Activated CD4-positive, alpha-beta memory T cell treated with anti-CD3 and anti-CD28 coated beads, Interleukin-2, amount 10 ng/mL, durations not matched to agents 7 days and 5 days (primary cell): ENCODE data around the gene MTM1. TPM values are rescaled to one million over a fixed set of nuclear protein-coding genes. Genes with fewer than 3 reads are reported as not detected.
A peak's percentile ranks its signal among the peaks of the same experiment; 100 is the strongest.

Source experiments
- CTCF ChIA-PET: fragments of 350-600 bp; sonication (Branson Sonifier 250); formaldehyde crosslinking; loops from one replicate; lab custom pipeline; 2021; ENCODE audit warnings: antibody characterized with exemption, inconsistent platforms; lab: Charles Lee
- POLR2A ChIA-PET: fragments of 350-600 bp; sonication (Branson Sonifier 250); formaldehyde crosslinking; loops from one replicate; lab custom pipeline; 2021; ENCODE audit warnings: antibody characterized with exemption; lab: Charles Lee
- DNase-seq: peaks from one replicate; pipeline ENCODE4 v3.0.0-alpha.2; 2020
- H3K27ac Mint-ChIP-seq: one replicate; pipeline ENCODE4 v1.8.0; 2021; ENCODE audit warnings: mild to moderate bottlenecking, mixed read lengths
- H3K27me3 Mint-ChIP-seq: one replicate; pipeline ENCODE4 v1.8.0; 2021; ENCODE audit warnings: mixed read lengths
- H3K36me3 Mint-ChIP-seq: one replicate; pipeline ENCODE4 v1.8.0; 2021; ENCODE audit warnings: low read depth, mixed read lengths
- H3K4me1 Mint-ChIP-seq: one replicate; pipeline ENCODE4 v1.8.0; 2021; ENCODE audit warnings: mixed read lengths
- H3K4me3 Mint-ChIP-seq: one replicate; pipeline ENCODE4 v1.8.0; 2021; ENCODE audit warnings: mild to moderate bottlenecking, mixed read lengths
- H3K9me3 Mint-ChIP-seq: one replicate; pipeline ENCODE4 v1.8.0; 2021; ENCODE audit warnings: mixed read lengths
- total RNA-seq, 2 experiments: library from RNA; stranded (reverse); gene quantifications; one replicate each; pipeline ENCODE4 v1.2.3, GENCODE V29; 2021

Gene MTM1
- total RNA-seq, 2 experiments from 2014 or later: 36.3 to 36.5 TPM

DNA sequence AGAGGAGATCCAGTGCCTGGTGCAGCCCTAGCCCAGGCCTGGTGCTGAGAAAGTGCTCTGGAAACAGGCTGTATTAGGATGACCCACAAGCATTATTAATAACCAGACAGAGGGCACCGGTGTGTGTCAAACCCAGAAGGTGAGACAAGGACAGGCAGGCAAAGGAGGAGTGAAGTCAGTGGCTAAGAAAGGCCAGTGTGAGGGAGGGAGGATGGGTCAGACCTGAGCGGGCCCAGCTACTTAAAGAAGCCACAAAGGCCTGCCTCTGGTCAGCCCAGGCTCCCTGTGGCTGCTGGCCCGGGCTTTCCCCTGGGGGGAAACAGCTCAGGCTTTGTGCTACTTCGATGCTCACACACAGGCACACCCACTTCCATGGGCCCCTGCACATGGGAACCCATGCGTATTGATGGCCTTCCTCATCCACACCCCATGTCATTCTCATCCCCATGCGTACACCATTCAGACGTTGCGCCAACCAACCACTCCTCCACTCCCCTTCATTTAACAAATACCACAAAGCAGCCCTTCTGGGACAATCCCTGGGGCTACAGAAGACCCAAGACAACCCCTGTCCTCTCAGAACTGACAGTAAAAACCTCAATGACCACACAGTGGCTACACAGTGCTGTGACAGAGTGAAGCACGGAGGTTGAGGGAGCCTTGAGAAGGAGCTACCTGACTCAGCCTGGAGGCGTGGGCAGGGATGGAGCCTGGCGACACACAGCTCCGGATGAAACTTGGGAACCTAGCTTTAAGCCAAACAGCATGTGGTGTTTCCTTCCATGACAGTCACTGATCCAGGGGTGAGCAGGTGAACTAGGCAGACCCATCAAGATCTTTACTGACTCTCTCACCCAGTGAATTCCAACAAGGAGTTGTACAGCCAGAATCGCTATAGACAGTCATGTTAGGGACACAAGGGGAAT is 24.9 kb upstream of the MTM1 start:
- Mint-ChIP-seq H3K27ac (no peak overlapping the region), H3K9me3 (no peaks in the 10 kb centered on the region), H3K36me3 (no peaks in the 10 kb centered on the region), H3K4me3 (no peak overlapping the region), H3K27me3 (no peaks in the 10 kb centered on the region), H3K4me1 (peaks cover 20% of the 10 kb centered on the region)
- no peak for DNase-seq
- ChIA-PET CTCF (interaction anchor here (1.0 kb wide), 1 partner anchor 17 kb away, joined by 3 read pairs; no protein-coding TSS in a partner anchor), POLR2A (no interaction called here)

DNA sequence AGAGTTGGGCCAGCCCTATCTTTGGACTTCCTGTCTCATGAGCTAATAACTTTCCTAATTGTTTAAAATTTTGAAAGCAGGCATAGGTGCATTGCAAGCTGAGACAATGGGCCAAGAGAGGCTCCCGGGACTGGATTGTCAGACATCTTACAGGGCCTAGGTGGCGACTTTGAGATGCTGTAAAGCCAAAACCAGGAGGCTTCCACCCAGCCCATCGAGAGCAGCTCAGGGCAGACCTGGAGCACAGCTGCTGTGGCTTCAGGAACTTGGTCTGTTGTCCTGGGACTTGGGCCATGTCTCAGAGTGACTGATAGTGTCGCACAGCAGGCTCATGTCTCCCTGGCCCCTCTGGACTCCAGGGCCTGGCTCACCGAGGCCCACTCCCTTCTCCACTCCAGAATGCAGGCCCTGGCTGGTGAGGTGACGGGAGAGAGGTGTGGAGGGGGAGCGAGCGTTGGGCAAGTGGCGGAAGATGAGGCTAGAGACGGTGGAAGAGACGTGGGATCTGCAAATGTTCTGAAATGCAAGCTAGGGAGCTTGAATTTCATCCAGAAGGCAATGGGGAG is 24.1 kb upstream of the MTM1 start:
- H3K27me3 Mint-ChIP-seq: no peaks in the 10 kb centered on the region
- no peaks in the 10 kb centered on the region for H3K36me3 Mint-ChIP-seq
- H3K4me3 Mint-ChIP-seq: no peak overlapping the region
- no peak overlapping the region for H3K27ac Mint-ChIP-seq
- POLR2A ChIA-PET: interaction anchor here (5.2 kb wide), 1 partner anchor 25 kb away, joined by 43 read pairs; the partner anchor contains the start of gene MTM1
- no peaks in the 10 kb centered on the region for H3K9me3 Mint-ChIP-seq
- CTCF ChIA-PET: interaction anchor here (1.0 kb wide), 2 partner anchors 16 to 29 kb away, joined by 3 to 4 read pairs; no protein-coding TSS in a partner anchor
- peak; percentile 19 for DNase-seq
- H3K4me1 Mint-ChIP-seq: peaks cover 28% of the 10 kb centered on the region

DNA sequence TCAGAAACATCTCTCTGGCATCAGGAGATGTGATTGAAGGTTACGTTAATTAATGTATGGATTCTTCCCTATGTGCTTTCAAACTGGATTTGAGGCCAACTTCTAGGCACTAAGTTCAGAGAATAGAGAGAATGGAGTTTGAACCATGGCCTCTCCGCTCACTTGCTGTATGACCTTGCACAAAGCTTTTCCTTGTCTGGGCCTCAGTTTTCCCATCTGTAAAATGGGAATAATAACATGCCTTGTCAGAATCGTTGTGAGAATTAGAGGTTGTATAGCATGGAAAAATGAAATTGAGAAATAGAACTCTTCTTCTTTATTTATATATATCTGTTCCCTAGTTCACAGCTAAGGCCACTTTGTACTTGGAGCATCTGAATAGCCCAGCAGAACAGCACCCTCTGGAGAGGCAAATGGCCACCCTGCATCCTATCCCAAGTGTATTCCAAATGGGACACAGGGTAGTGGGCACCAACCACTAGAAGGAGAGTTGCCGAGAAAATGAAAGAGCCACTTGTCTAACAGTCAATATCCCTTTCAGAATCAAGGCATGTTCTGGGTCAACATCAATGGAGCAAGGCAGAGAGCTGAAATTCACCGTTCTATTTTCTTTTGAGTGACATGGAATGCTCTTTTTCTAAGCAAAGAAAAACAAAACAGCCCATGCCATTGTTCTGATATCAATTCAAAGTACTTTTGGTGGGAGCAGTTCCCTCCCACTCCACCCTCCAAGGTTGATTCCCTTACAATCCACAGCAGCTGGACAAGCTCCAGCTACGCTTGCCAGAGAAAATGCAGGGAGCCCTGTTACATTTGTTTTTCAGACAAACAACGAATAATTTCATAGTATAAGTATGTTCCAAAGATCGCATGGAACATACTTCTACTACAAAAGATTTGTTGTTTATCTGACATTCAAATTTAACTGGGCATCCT is 23.3 kb upstream of the MTM1 start:
- Mint-ChIP-seq H3K9me3 (no peaks in the 10 kb centered on the region), H3K27me3 (no peaks in the 10 kb centered on the region), H3K4me3 (no peak overlapping the region), H3K27ac (no peak overlapping the region), H3K4me1 (peaks cover 29% of the 10 kb centered on the region), H3K36me3 (no peaks in the 10 kb centered on the region)
- DNase-seq: no peak
- CTCF ChIA-PET: interaction anchor here (1.0 to 1.8 kb wide), 3 partner anchors 28 to 180 kb away, joined by 3 to 4 read pairs (median 4); no protein-coding TSS in a partner anchor
- POLR2A ChIA-PET: interaction anchor here (5.2 kb wide), 1 partner anchor 24 kb away, joined by 43 read pairs; the partner anchor contains the start of gene MTM1

DNA sequence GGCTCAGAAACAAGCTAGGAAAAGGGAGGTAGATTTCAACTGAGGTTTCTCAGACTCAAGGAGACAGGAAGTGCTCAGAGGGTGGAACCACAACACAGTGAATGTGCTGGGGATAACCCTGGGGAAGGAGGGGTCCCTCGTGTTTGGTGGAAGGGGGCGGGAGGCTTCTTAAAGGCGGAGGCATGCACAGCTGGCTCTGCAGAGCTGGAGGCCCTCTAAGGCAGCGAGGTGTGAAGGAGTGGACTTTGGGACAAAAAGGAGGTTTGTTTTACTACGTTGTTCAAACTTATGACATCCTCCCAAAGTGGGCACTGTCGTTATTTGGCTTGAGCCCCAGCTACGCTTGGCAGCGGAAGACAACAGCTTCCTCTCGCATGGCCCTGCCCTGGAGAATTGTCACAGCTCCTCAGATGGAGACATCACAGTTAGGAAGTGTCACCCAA is 21.7 kb upstream of the MTM1 start:
- ChIA-PET POLR2A (interaction anchor here (1.7 to 5.2 kb wide), 3 partner anchors 23 to 28 kb away, joined by 8 to 43 read pairs (median 12); partner anchors contain the start of gene MTM1), CTCF (interaction anchor here (1.1 to 1.8 kb wide), 3 partner anchors 21 to 181 kb away, joined by 3 to 4 read pairs (median 3); partner anchors contain the start of gene MTM1)
- Mint-ChIP-seq H3K9me3 (no peaks in the 10 kb centered on the region), H3K27me3 (no peaks in the 10 kb centered on the region), H3K36me3 (no peaks in the 10 kb centered on the region), H3K4me3 (peak overlapping the region; percentile 54), H3K27ac (peak overlapping the region; percentile 59), H3K4me1 (peaks cover 29% of the 10 kb centered on the region)
- DNase-seq: peak; percentile 38

DNA sequence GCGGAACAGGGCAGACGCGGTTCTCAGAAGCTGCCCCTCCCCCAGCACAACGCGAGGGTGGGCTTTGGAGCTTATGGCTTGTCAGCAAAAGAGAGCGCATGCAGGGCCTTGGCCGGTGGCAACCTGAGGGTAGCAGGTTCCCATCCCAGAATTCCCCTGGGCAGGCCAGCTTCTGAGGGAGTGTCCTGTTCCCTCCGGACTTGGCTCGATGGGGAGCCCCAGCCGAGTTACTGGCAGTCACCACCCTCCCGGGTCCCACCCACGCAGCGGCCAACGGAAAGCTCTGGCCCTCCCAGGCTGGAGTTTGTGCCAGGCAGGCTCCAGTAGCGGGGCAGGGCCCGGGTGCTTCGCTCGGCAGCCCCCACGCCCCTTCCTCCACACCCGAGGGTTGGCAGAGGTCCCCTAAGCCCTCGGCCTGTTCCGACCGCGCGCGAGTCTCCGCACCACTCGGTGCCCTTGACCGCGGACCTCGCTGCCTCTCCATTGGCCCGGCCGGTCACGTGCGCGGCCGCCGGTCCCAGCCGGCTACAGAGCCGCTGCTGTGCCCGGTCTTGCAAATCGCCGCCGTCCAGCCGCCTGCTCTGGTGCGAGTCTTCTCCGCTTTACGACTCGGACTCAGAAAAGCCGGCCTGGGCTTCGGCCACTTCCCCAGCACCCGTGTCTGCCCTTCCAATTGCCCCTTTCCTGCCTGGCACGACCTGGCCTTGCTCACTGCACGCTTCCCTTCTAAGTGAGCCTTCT is 20.9 kb upstream of the MTM1 start:
- H3K4me3 Mint-ChIP-seq: peak overlapping the region; percentile 54

DNA sequence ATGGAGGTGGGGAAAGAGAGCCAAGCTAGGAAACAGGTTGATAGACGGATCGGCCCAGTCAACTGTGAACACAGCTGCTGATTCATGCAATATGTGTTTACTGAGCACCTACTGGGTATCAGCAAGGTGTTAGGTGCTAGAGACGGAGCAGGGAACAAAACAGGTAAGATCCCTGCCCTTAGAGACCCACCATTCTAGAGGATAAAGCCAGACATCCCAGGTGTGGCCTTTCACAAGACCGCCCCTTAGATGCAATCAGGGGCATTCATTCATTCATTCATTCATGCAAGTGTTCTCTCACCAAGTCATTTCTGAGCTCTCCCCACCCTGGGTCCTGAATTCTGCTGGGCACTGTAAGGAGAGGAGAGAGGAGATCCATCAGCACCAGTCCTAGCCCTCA is 20.2 kb upstream of the MTM1 start:
- Mint-ChIP-seq H3K9me3 (no peaks in the 10 kb centered on the region), H3K4me3 (no peak overlapping the region), H3K36me3 (no peaks in the 10 kb centered on the region), H3K4me1 (peaks cover 29% of the 10 kb centered on the region), H3K27me3 (no peaks in the 10 kb centered on the region), H3K27ac (peak overlapping the region; percentile 64)
- ChIA-PET CTCF (no interaction called here), POLR2A (interaction anchor here (2.2 to 5.2 kb wide), 2 partner anchors 21 to 24 kb away, joined by 12 to 43 read pairs; partner anchors contain the start of gene MTM1)
- DNase-seq: no peak

More for the DNA sequence above, 20.9 kb upstream of the MTM1 start:
- H3K36me3 Mint-ChIP-seq: no peaks in the 10 kb centered on the region
- no peaks in the 10 kb centered on the region for H3K9me3 Mint-ChIP-seq
- POLR2A ChIA-PET: interaction anchor here (1.7 to 5.2 kb wide), 3 partner anchors 22 to 27 kb away, joined by 8 to 43 read pairs (median 12); partner anchors contain the start of gene MTM1
- no peaks in the 10 kb centered on the region for H3K27me3 Mint-ChIP-seq
- peak overlapping the region; percentile 64 for H3K27ac Mint-ChIP-seq
- peak; percentile 19 for DNase-seq
- H3K4me1 Mint-ChIP-seq: peaks cover 29% of the 10 kb centered on the region
- CTCF ChIA-PET: interaction anchor here (0.6 to 1.4 kb wide), 2 partner anchors 40 to 41 kb away, joined by 3 read pairs; no protein-coding TSS in a partner anchor

DNA sequence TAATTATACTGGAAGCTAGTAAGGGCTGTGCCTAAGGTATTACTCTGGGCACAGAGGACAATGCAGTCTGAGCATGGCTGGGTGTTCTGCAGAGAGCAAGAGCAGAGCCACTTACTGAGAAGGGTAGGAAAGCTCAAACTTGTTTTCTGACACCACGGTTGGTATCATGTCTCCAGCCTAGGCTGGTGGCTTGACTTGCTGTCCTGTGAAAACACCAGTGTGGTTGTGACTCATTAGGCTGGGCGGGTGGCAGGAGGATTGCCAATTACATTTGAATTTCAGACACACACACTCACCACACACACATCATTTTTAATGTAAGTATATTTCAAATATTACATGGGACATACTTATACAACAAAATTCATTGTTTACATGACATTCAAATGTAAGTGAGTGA is 19.7 kb upstream of the MTM1 start:
- Mint-ChIP-seq H3K27ac (no peak overlapping the region), H3K4me3 (no peak overlapping the region), H3K36me3 (no peaks in the 10 kb centered on the region), H3K4me1 (peaks cover 29% of the 10 kb centered on the region), H3K27me3 (no peaks in the 10 kb centered on the region), H3K9me3 (no peaks in the 10 kb centered on the region)
- POLR2A ChIA-PET: interaction anchor here (5.2 kb wide), 1 partner anchor 21 kb away, joined by 43 read pairs; the partner anchor contains the start of gene MTM1
- CTCF ChIA-PET: no interaction called here
- DNase-seq: peak; percentile 24

DNA sequence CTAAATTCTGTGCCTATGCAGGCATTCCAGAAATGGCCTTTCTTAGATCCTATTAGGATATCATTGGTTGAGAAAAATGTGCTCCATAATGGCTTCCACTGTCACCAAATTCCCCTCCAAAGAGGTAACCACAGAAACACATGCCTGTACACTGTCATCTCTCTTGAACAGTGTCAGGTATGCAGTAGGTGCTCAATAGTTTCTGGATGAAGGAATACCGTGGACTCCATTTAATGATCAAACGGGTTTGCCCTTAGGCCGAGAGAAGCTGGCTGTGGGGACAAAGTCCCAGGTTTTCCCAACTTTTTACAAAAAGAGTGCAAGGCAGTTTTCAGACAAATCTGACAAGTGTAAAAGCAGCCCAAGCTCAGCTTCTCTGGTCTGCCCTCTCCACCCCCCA is 16.5 kb upstream of the MTM1 start:
- peaks cover 19% of the 10 kb centered on the region for H3K4me1 Mint-ChIP-seq
- H3K9me3 Mint-ChIP-seq: no peaks in the 10 kb centered on the region
- no peaks in the 10 kb centered on the region for H3K36me3 Mint-ChIP-seq
- ChIA-PET CTCF (no interaction called here), POLR2A (no interaction called here)
- H3K27ac Mint-ChIP-seq: no peak overlapping the region
- H3K27me3 Mint-ChIP-seq: peaks cover 3% of the 10 kb centered on the region
- H3K4me3 Mint-ChIP-seq: no peak overlapping the region
- DNase-seq: no peak

DNA sequence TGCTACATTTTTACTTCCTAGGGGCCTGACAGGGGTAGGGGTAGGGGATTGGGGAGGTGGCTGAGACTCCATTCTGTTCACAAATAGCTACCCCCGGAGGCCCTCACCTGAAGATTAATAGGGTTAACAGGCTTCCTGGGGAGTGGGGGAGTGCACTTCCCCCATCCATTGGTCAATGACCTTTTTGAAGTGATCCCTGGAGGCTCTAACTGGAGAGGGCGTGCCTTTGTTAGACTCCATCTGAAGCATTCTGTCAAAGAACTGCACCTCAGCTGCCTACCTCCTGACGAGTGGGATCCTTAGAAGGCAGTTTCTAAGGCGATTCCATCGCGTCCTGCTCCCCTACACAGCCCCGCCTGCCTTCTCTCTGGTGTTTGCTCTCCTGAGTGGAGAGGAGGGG is 10.0 kb upstream of the MTM1 start:
- no peaks in the 10 kb centered on the region for H3K9me3 Mint-ChIP-seq
- H3K4me3 Mint-ChIP-seq: no peak overlapping the region
- H3K36me3 Mint-ChIP-seq: no peaks in the 10 kb centered on the region
- H3K27ac Mint-ChIP-seq: no peak overlapping the region
- POLR2A ChIA-PET: no interaction called here
- CTCF ChIA-PET: no interaction called here
- H3K27me3 Mint-ChIP-seq: peaks cover 3% of the 10 kb centered on the region
- no peak for DNase-seq
- H3K4me1 Mint-ChIP-seq: no peaks in the 10 kb centered on the region

DNA sequence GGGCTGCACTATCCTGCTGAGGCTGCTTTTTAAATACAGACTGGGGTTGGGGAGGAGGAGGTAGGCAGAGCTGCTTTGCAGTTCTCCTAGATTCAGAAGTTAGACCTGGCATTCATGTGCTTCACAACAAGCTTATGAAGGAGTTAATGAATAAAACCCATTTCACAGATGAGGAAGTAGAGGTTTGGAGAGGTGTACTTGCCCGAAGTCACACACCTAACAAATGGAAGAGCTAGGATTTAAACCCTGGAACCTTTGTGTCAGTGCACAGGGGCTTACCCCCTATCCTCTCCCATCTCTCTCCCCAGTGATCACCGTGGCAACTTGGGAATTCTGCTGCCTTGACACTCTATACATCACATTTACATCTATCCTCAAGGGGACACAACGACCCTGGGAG is 3.6 kb upstream of the MTM1 start:
- Mint-ChIP-seq H3K27ac (no peak overlapping the region), H3K4me1 (peaks cover 5% of the 10 kb centered on the region), H3K36me3 (no peaks in the 10 kb centered on the region), H3K4me3 (no peak overlapping the region), H3K27me3 (no peaks in the 10 kb centered on the region), H3K9me3 (no peaks in the 10 kb centered on the region)
- no peak for DNase-seq
- CTCF ChIA-PET: no interaction called here
- POLR2A ChIA-PET: no interaction called here

DNA sequence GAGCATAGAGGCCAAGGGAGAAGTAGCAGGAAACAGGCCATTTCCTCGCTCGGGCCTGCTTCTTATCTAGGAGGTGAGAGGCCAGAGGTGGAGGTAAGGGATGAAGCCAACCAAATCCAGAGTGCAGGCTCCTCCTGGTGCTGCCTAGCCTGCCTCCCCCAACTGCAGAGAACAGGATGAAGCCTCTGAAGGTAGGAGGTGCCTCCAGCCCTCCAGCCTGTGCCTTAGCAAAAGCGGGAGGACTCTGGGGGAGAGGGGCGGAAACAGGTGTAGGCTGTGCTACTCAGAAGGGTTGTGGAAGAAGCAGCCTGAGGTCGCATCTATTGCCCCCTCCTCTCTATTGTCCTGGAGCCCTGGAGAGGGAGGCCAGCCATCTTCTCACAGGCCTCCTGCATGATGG is 2.9 kb upstream of the MTM1 start:
- H3K27me3 Mint-ChIP-seq: no peaks in the 10 kb centered on the region
- H3K4me3 Mint-ChIP-seq: no peak overlapping the region
- no peak overlapping the region for H3K27ac Mint-ChIP-seq
- H3K36me3 Mint-ChIP-seq: no peaks in the 10 kb centered on the region
- POLR2A ChIA-PET: no interaction called here
- peaks cover 8% of the 10 kb centered on the region for H3K4me1 Mint-ChIP-seq
- no peak for DNase-seq
- no peaks in the 10 kb centered on the region for H3K9me3 Mint-ChIP-seq
- CTCF ChIA-PET: no interaction called here
